Glutamatergic neuron (in vitro differentiated cells): ENCODE results near the gene HTRA2. TPM values are rescaled to one million over a fixed set of nuclear protein-coding genes. Genes with fewer than 3 reads are reported as not detected.

Experiments
- DNase-seq: peaks from one replicate; pipeline ENCODE4 v3.0.0; 2022
- H3K27ac Mint-ChIP-seq: one replicate; pipeline ENCODE4 v1.8.0; 2020; ENCODE audit warnings: mild to moderate bottlenecking, mixed read lengths, inconsistent platforms; ENCODE audit not compliant: unreplicated experiment
- H3K27me3 Mint-ChIP-seq: one replicate; pipeline ENCODE4 v1.8.0; 2020; ENCODE audit warnings: mild to moderate bottlenecking, moderate library complexity, mixed read lengths, inconsistent platforms; ENCODE audit not compliant: unreplicated experiment
- H3K36me3 Mint-ChIP-seq: one replicate; pipeline ENCODE4 v1.8.0; 2020; ENCODE audit warnings: mild to moderate bottlenecking, mixed read lengths, inconsistent platforms; ENCODE audit not compliant: unreplicated experiment
- H3K4me1 Mint-ChIP-seq: one replicate; pipeline ENCODE4 v1.8.0; 2020; ENCODE audit warnings: mild to moderate bottlenecking, low read depth, mixed read lengths, inconsistent platforms; ENCODE audit not compliant: unreplicated experiment
- H3K4me3 Mint-ChIP-seq: one replicate; pipeline ENCODE4 v1.8.0; 2020; ENCODE audit warnings: mild to moderate bottlenecking, mixed read lengths, inconsistent platforms; ENCODE audit not compliant: unreplicated experiment
- H3K9me3 Mint-ChIP-seq: one replicate; pipeline ENCODE4 v1.8.0; 2020; ENCODE audit warnings: mild to moderate bottlenecking, moderate library complexity, mixed read lengths, inconsistent platforms; ENCODE audit not compliant: unreplicated experiment
- CTCF ChIP-seq: fragments of 200-600 bp; sonication (generic); IDR thresholded peaks from one replicate; pipeline ENCODE4 v1.5.0; 2021; ENCODE audit not compliant: partially characterized antibody, unreplicated experiment
- total RNA-seq: library from RNA; stranded (reverse); fragmentation: NEBNext Ultra II Directional; extraction: Animal tissue kit (Norgen Biotek cat#: 25700); gene quantifications from one replicate; pipeline ENCODE4 v1.2.1, GENCODE V29; 2021; ENCODE audit not compliant: unreplicated experiment

Gene HTRA2
- total RNA-seq, 1 donor from 2014 or later = 46.7 TPM

GRCh38 chr2:74498500-74499266 is 31.1 kb upstream of the HTRA2 start:
- DNase-seq = peak; percentile 34
- H3K4me1 Mint-ChIP-seq = peaks cover 15% of the 10 kb centered on the region
- H3K36me3 Mint-ChIP-seq = peaks cover 8% of the 10 kb centered on the region
- TF ChIP-seq CTCF = no peak
- H3K4me3 Mint-ChIP-seq = peak overlapping the region; percentile 86
- H3K27ac Mint-ChIP-seq = no peak overlapping the region
- peaks cover 9% of the 10 kb centered on the region for H3K9me3 Mint-ChIP-seq
- H3K27me3 Mint-ChIP-seq = peaks cover 25% of the 10 kb centered on the region

DNA sequence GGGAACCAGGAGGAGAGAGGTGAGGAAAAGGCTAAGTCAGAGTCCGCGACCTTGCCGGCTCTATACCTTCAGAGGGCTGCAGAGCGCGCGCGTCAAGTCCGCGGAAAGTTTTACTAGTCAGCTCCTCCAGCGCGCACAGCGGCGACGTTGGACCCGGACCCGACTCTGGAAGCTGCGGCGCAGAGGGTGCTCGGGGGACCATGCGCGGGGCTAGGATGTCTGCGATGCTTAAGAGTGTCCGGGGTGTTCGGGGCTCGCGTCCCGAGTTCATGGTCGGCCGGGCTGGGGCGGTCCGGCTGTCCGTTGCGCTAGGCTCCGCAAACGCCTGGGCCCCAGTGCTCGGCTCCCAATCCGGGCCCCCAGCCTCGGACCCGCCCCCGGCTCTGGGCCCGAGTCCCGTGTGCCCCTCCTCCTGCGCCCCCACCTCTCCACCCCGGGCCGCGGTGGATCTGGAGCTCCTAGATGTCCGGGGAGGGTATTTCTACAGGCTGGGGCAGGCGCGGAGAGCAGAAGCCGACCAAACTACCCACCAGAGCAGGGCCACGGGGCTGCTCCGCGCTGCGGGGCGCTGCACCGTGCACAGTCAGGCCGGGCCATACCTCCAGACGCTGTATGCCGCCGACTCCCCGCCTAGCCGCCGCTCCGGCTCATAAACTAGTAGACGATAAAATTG is 30.3 kb upstream of the HTRA2 start, which contains the start of gene LBX2:
LBX2 (minus strand) TSS at position 337 of the 673 bp plus-strand sequence; CDS start at position 271, 66 bp downstream.
- peak within 1 kb of the TSS; percentile 22 for H3K27ac Mint-ChIP-seq
- H3K4me3 Mint-ChIP-seq = peak within 1 kb of the TSS; percentile 86
- no peak for TF ChIP-seq CTCF
- peaks cover 31% of the 10 kb centered on the region for H3K27me3 Mint-ChIP-seq
- peaks cover 8% of the 10 kb centered on the region for H3K9me3 Mint-ChIP-seq
- peak; percentile 26 for DNase-seq
- peaks cover 15% of the 10 kb centered on the region for H3K4me1 Mint-ChIP-seq
- H3K36me3 Mint-ChIP-seq = peaks cover 12% of the 10 kb centered on the region

GRCh38 chr2:74499940-74500577 is 29.7 kb upstream of the HTRA2 start:
- H3K9me3 Mint-ChIP-seq = peaks cover 8% of the 10 kb centered on the region
- peaks cover 36% of the 10 kb centered on the region for H3K27me3 Mint-ChIP-seq
- no peak for DNase-seq
- TF ChIP-seq CTCF = no peak
- H3K36me3 Mint-ChIP-seq = peaks cover 16% of the 10 kb centered on the region
- H3K4me3 Mint-ChIP-seq = peak overlapping the region; percentile 66
- peaks cover 15% of the 10 kb centered on the region for H3K4me1 Mint-ChIP-seq
- H3K27ac Mint-ChIP-seq = peak overlapping the region; percentile 22

DNA sequence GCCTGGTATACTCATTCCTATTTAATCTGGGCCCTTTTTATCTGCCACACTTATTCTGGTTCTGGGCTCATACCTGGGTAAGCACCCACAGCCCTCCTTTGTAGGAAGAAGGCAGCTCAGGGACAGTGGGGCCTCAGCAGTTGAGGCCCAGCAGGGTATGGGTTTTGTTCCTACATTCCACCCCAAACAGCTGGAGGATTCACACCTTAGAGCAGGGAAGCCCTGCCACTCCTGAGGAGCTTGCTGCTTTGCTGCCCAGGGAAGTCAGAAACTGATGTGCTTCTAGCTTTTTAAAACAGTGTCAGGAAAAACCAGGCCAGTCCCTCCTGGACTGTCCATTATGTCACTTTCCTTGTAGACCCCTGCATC is 29.2 kb upstream of the HTRA2 start:
- H3K4me3 Mint-ChIP-seq = peak overlapping the region; percentile 66
- H3K9me3 Mint-ChIP-seq = peaks cover 8% of the 10 kb centered on the region
- no peak for TF ChIP-seq CTCF
- DNase-seq = no peak
- no peak overlapping the region for H3K27ac Mint-ChIP-seq
- H3K36me3 Mint-ChIP-seq = peaks cover 16% of the 10 kb centered on the region
- H3K4me1 Mint-ChIP-seq = peaks cover 15% of the 10 kb centered on the region
- peaks cover 36% of the 10 kb centered on the region for H3K27me3 Mint-ChIP-seq
